Mucosa of rectum (tissue), 2 donors: Measurements from ENCODE around the gene CHMP4B.

Experiments used
- H3K27ac ChIP-seq, 2 donors: one replicate each; pipeline ENCODE4 v1.7.0; 2013; ENCODE audit warnings: inconsistent platforms in 2 of 2, low read depth in 2 of 2, low read length in 2 of 2
- H3K27me3 ChIP-seq, 2 donors: one replicate each; pipeline ENCODE4 v1.7.0; 2013; ENCODE audit warnings: low read length in 2 of 2; ENCODE audit not compliant: control insufficient read depth in 2 of 2, insufficient read depth in 2 of 2
- H3K36me3 ChIP-seq, 2 donors: one replicate each; pipeline ENCODE4 v1.7.0; 2013; ENCODE audit warnings: low read length in 2 of 2; ENCODE audit not compliant: control insufficient read depth in 2 of 2, insufficient read depth in 2 of 2
- H3K4me1 ChIP-seq, 2 donors: one replicate each; pipeline ENCODE4 v1.7.0; 2013; ENCODE audit warnings: low read length in 2 of 2, mild to moderate bottlenecking in 1 of 2; ENCODE audit not compliant: control insufficient read depth in 2 of 2, insufficient read depth in 2 of 2
- H3K4me3 ChIP-seq, 2 donors: one replicate each; pipeline ENCODE4 v1.7.0; 2013; ENCODE audit warnings: low read length in 2 of 2
- H3K9ac ChIP-seq, 2 donors: one replicate each; pipeline ENCODE4 v1.7.0; 2013; ENCODE audit warnings: low read length in 2 of 2, low read depth in 1 of 2, mild to moderate bottlenecking in 1 of 2
- H3K9me3 ChIP-seq, 2 donors: one replicate each; pipeline ENCODE4 v1.7.0; 2013; ENCODE audit warnings: low read length in 2 of 2; ENCODE audit not compliant: control insufficient read depth in 2 of 2
- donor health status: healthy.
- donor health status: Normal muscosa, but diverticular disease.

The CHMP4B gene

GRCh38 chr20:33900521-33901131 is 89.5 kb downstream of the CHMP4B start:
- Histone ChIP-seq H3K4me3 (no peak overlapping the region), H3K9ac (no peak overlapping the region), H3K27ac (no peak overlapping the region), H3K4me1 (no peaks in the 10 kb centered on the region), H3K9me3 (no peaks in the 10 kb centered on the region), H3K27me3 (peaks cover 0 to 3% of the 10 kb centered on the region in 2 donors), H3K36me3 (no peaks in the 10 kb centered on the region)

DNA sequence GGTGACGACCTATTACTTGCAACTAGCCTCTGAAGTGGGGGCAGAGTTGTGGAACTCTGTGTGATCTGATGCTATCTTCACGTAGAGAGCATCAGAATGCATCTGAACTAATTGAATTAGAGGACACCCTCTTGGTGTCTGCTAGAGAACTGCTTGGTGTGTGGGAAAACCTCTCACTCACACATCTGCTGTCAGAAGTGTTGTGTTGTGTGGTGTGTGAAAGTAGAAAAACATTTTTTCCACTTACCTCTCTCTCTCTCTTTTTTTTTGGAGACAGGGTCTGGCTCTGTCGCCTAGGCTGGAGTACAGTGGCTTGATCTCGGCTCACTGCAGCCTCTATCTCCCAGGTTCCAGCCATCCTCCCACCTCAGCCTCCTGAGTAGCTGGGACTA is 90.0 kb downstream of the CHMP4B start:
- Histone ChIP-seq H3K4me3 (no peak overlapping the region), H3K9ac (no peak overlapping the region), H3K27ac (no peak overlapping the region), H3K4me1 (no peaks in the 10 kb centered on the region), H3K36me3 (no peaks in the 10 kb centered on the region), H3K27me3 (peaks cover 0 to 3% of the 10 kb centered on the region in 2 donors), H3K9me3 (no peaks in the 10 kb centered on the region)

DNA sequence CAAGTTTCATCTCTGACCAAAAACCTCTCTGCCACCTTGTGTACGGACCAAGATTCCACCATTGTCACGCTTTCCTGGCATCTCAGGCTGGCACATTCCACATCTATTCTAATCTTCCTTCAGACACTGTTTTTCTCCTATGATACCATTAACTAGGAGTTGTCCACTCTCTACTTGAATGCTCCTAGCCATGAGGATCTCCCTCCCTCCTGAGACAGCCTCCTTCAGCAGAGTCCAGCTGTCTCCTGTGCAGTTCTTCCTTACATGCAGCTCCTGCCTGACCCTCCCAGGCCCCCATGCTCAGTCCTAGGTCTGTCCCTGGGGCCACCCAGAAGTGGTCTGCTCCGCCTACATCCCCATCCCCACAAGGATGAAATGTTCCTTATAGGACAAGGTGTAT is 90.9 kb downstream of the CHMP4B start:
- Histone ChIP-seq H3K27me3 (peaks cover 0 to 3% of the 10 kb centered on the region in 2 donors), H3K27ac (no peak overlapping the region), H3K4me3 (no peak overlapping the region), H3K9me3 (no peaks in the 10 kb centered on the region), H3K36me3 (no peaks in the 10 kb centered on the region), H3K4me1 (no peaks in the 10 kb centered on the region), H3K9ac (no peak overlapping the region)
